ENCODE measurements around the gene QARS1.

QARS1 gene

GRCh38 chr3:49093853-49094767 lies 10.4 kb downstream of the QARS1 start, which contains the start of gene QRICH1:
Gene QRICH1, minus strand, starts transcription at chr3:49094071. Its CDS starts 17,054 bp downstream, at chr3:49077017.
- peak within 1 kb of the TSS; percentile 90 to 97 for H3K27ac ChIP-seq
- peak within 1 kb of the TSS; percentile 85 for H3K4me3 ChIP-seq
- DNase-seq (ENCODE audit: low spot score) = peak; percentile 99
- TF ChIP-seq CTCF (IDR thresholded peaks at IDR 0.05) = no peak

GRCh38 chr3:49092938-49093852 lies 11.4 kb downstream of the QARS1 start:
- peak overlapping the region; percentile 90 to 97 for H3K27ac ChIP-seq
- H3K4me3 ChIP-seq = peak overlapping the region; percentile 85
- peak; percentile 83 for DNase-seq (ENCODE audit: low spot score)
- no peak for TF ChIP-seq CTCF (IDR thresholded peaks at IDR 0.05)

GRCh38 chr3:49081429-49081828 lies 23.1 kb downstream of the QARS1 start:
- DNase-seq (ENCODE audit: low spot score) = no peak
- Histone ChIP-seq H3K4me3 (no peak overlapping the region), H3K27ac (no peak overlapping the region)
- TF ChIP-seq CTCF (IDR thresholded peaks at IDR 0.05) = no peak

- no peak for TF ChIP-seq CTCF (IDR thresholded peaks at IDR 0.05)
- DNase-seq (ENCODE audit: low spot score) = no peak
- no peak overlapping the region for H3K27ac ChIP-seq
- no peak overlapping the region for H3K4me3 ChIP-seq
Measured at GRCh38 chr3:49079270-49079669, 25.3 kb downstream of the QARS1 start.

GRCh38 chr3:49076646-49077045 lies 27.9 kb downstream of the QARS1 start:
- no peak overlapping the region for H3K27ac ChIP-seq
- no peak overlapping the region for H3K4me3 ChIP-seq
- TF ChIP-seq CTCF (IDR thresholded peaks at IDR 0.05) = no peak
- no peak for DNase-seq (ENCODE audit: low spot score)

- H3K27ac ChIP-seq = no peak overlapping the region
- no peak for TF ChIP-seq CTCF (IDR thresholded peaks at IDR 0.05)
- H3K4me3 ChIP-seq = no peak overlapping the region
- no peak for DNase-seq (ENCODE audit: low spot score)
Measured at GRCh38 chr3:49076116-49076515, 28.4 kb downstream of the QARS1 start.

Data from coronary artery (tissue), 2 donors.